Endothelial cell (in vitro differentiated cells): ENCODE results near the gene SLC37A2. TPM values are rescaled to one million over a fixed set of nuclear protein-coding genes. Genes with fewer than 3 reads are reported as not detected.

Experiments
- DNase-seq: peaks from one replicate; pipeline ENCODE4 v3.0.0; 2021; ENCODE audit warnings: low spot score
- H3K27ac Mint-ChIP-seq: one replicate; pipeline ENCODE4 v1.8.0; 2021; ENCODE audit warnings: mixed read lengths, inconsistent platforms; ENCODE audit not compliant: unreplicated experiment
- H3K27me3 Mint-ChIP-seq: one replicate; pipeline ENCODE4 v1.8.0; 2021; ENCODE audit warnings: mild to moderate bottlenecking, moderate library complexity, mixed read lengths, inconsistent platforms; ENCODE audit not compliant: unreplicated experiment
- H3K36me3 Mint-ChIP-seq: one replicate; pipeline ENCODE4 v1.8.0; 2021; ENCODE audit warnings: mild to moderate bottlenecking, low read depth, mixed read lengths, inconsistent platforms; ENCODE audit not compliant: unreplicated experiment
- H3K4me1 Mint-ChIP-seq: one replicate; pipeline ENCODE4 v1.8.0; 2021; ENCODE audit warnings: mild to moderate bottlenecking, mixed read lengths, inconsistent platforms; ENCODE audit not compliant: unreplicated experiment
- H3K4me3 Mint-ChIP-seq: one replicate; pipeline ENCODE4 v1.8.0; 2021; ENCODE audit warnings: mild to moderate bottlenecking, mixed read lengths, inconsistent platforms; ENCODE audit not compliant: unreplicated experiment
- H3K9me3 Mint-ChIP-seq: one replicate; pipeline ENCODE4 v1.8.0; 2021; ENCODE audit warnings: mixed read lengths, inconsistent platforms; ENCODE audit not compliant: unreplicated experiment
- CTCF ChIP-seq: fragments of 200-600 bp; sonication (generic); IDR thresholded peaks from one replicate; pipeline ENCODE4 v1.5.0; 2021; ENCODE audit warnings: antibody characterized with exemption; ENCODE audit not compliant: unreplicated experiment
- total RNA-seq: library from RNA; stranded (reverse); fragmentation: NEBNext Ultra II Directional; extraction: Animal tissue kit (Norgen Biotek cat#: 25700); gene quantifications from one replicate; pipeline ENCODE4 v1.2.1, GENCODE V29; 2021; ENCODE audit not compliant: unreplicated experiment

SLC37A2 gene
- total RNA-seq, 1 donor from 2014 or later = 0.49 TPM

- DNase-seq = no peak
- H3K4me1 Mint-ChIP-seq = peaks cover 26% of the 10 kb centered on the region
- H3K4me3 Mint-ChIP-seq = no peak overlapping the region
- H3K27ac Mint-ChIP-seq = no peak overlapping the region
- H3K27me3 Mint-ChIP-seq = peaks cover 24% of the 10 kb centered on the region
- no peaks in the 10 kb centered on the region for H3K9me3 Mint-ChIP-seq
- TF ChIP-seq CTCF = no peak
- no peaks in the 10 kb centered on the region for H3K36me3 Mint-ChIP-seq
These were observed 10.7 kb downstream of the SLC37A2 start for GRCh38 chr11:125073616-125074483.

DNA sequence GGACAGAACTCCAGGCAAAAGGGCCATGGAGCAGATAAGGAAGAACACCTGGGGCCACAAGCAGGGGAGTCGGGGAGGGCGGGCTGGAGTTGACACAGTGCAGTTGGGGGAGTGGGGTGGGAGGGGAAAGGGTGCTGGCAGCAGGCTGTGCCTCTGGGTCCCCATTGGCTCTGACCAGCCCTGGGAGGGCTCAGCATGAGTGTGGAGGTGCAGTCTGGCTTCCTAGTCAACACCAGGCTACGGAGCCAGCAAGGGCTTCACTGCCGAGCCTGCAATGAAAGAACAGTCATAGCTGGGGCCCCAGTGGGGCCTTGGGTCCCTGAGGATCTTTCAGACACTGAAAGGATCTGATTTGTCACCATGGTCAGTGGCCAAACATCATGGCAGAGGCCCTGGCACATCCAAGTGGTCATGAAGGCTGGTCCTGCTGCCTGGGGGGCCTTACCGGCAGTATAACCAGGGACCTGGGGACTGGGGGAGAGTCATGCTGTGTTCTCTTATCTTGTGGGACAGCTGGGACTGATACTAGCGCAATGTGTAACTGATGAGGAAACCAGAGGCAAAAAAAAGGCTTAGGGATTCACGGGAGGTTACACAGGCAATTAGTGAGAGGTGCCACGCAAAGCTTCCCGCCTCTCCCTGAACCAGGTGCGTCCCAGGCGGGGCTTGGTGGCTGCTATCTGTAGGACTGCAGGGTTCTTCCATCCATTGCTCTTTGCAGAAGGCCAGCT lies 11.6 kb downstream of the SLC37A2 start:
- H3K4me3 Mint-ChIP-seq = no peak overlapping the region
- H3K27ac Mint-ChIP-seq = no peak overlapping the region
- no peaks in the 10 kb centered on the region for H3K9me3 Mint-ChIP-seq
- no peak for TF ChIP-seq CTCF
- H3K27me3 Mint-ChIP-seq = peaks cover 20% of the 10 kb centered on the region
- H3K4me1 Mint-ChIP-seq = peaks cover 20% of the 10 kb centered on the region
- no peak for DNase-seq
- H3K36me3 Mint-ChIP-seq = no peaks in the 10 kb centered on the region

- peaks cover 18% of the 10 kb centered on the region for H3K27me3 Mint-ChIP-seq
- peaks cover 15% of the 10 kb centered on the region for H3K4me1 Mint-ChIP-seq
- H3K9me3 Mint-ChIP-seq = no peaks in the 10 kb centered on the region
- no peak overlapping the region for H3K27ac Mint-ChIP-seq
- H3K36me3 Mint-ChIP-seq = no peaks in the 10 kb centered on the region
- no peak overlapping the region for H3K4me3 Mint-ChIP-seq
- no peak for TF ChIP-seq CTCF
- DNase-seq = no peak
These were observed 12.1 kb downstream of the SLC37A2 start for GRCh38 chr11:125075242-125075625.

GRCh38 chr11:125075900-125076317 lies 12.8 kb downstream of the SLC37A2 start:
- no peak for TF ChIP-seq CTCF
- DNase-seq = no peak
- peaks cover 18% of the 10 kb centered on the region for H3K27me3 Mint-ChIP-seq
- no peak overlapping the region for H3K27ac Mint-ChIP-seq
- H3K36me3 Mint-ChIP-seq = no peaks in the 10 kb centered on the region
- no peak overlapping the region for H3K4me3 Mint-ChIP-seq
- no peaks in the 10 kb centered on the region for H3K9me3 Mint-ChIP-seq
- peaks cover 8% of the 10 kb centered on the region for H3K4me1 Mint-ChIP-seq
